Breast epithelium (tissue), 3 donors: ENCODE results near the gene DDX49.

ENCODE experiments used
- POLR2A ChIP-seq: fragments of 450-650 bp; IDR thresholded peaks from one replicate; pipeline ENCODE4 v1.6.1; 2016; ENCODE audit warnings: antibody characterized with exemption, mild to moderate bottlenecking, moderate library complexity
- POLR2AphosphoS5 ChIP-seq, 3 donors: sonication (generic); formaldehyde crosslinking; IDR thresholded peaks; one replicate each; pipeline ENCODE4 v1.6.1; 2017; ENCODE audit warnings: antibody characterized with exemption in 3 of 3
- TF ChIP-seq, protein P1 (sequence below), 3 donors: fragments of 450-650 bp; IDR thresholded peaks; one replicate each; pipeline ENCODE4 v1.5.1; 2016 to 2017; ENCODE audit warnings: antibody characterized with exemption in 3 of 3, mild to moderate bottlenecking in 3 of 3, moderate library complexity in 3 of 3

DNA sequence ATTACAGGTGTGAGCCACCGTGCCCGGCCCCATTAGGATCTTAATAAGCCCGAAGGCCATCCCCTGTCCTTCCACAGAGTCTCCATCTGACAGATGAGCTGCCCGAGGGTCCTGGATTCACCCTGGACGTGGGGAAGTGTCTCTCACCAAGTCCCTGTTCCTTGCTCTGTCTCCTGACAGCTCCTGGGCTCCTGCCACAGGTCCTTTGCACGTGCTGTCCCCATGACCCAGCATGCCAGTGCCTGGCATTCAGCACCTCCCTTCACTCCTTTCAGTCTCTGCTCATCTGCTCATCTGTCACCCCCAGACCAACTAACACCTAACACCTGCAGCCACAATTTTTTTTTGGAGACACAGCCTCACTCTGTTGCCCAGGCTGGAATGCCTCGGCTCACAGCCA, 38.0 kb upstream of the DDX49 start:
- TF ChIP-seq POLR2A (no peak), POLR2AphosphoS5 (IDR thresholded peaks at IDR 0.05) (no peak)
- TF ChIP-seq, protein P1, sequence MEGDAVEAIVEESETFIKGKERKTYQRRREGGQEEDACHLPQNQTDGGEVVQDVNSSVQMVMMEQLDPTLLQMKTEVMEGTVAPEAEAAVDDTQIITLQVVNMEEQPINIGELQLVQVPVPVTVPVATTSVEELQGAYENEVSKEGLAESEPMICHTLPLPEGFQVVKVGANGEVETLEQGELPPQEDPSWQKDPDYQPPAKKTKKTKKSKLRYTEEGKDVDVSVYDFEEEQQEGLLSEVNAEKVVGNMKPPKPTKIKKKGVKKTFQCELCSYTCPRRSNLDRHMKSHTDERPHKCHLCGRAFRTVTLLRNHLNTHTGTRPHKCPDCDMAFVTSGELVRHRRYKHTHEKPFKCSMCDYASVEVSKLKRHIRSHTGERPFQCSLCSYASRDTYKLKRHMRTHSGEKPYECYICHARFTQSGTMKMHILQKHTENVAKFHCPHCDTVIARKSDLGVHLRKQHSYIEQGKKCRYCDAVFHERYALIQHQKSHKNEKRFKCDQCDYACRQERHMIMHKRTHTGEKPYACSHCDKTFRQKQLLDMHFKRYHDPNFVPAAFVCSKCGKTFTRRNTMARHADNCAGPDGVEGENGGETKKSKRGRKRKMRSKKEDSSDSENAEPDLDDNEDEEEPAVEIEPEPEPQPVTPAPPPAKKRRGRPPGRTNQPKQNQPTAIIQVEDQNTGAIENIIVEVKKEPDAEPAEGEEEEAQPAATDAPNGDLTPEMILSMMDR (IDR thresholded peaks at IDR 0.05), result no peak
